Small intestine (tissue), 7 donors: ENCODE measurements around the gene EGFR. TPM values are rescaled to one million over a fixed set of nuclear protein-coding genes. Genes with fewer than 3 reads are reported as not detected.
A peak's percentile ranks its signal among the peaks of the same experiment; 100 is the strongest.

Experiments
- DNase-seq, 2 donors: peaks; one replicate each; pipeline versions ENCODE4 v3.0.0 to v3.0.0-alpha.2; 2013
- FAIRE-seq: peaks from 2 replicates; lab custom pipeline; 2012; peaks lifted over from hg19 to GRCh38; lab: Jason Lieb, UNC
- H3K27ac ChIP-seq, 3 donors: one replicate each; pipeline ENCODE4 v1.5.1; 2013; ENCODE audit warnings: low read length in 2 of 3, mild to moderate bottlenecking in 2 of 3, control low read depth in 1 of 3, inconsistent platforms in 1 of 3, low read depth in 1 of 3, moderate library complexity in 1 of 3
- H3K27me3 ChIP-seq, 3 donors: one replicate each; pipeline ENCODE4 v1.6.1; 2013; ENCODE audit warnings: low read length in 3 of 3, inconsistent platforms in 1 of 3; ENCODE audit not compliant: control insufficient read depth in 3 of 3, insufficient read depth in 3 of 3
- H3K36me3 ChIP-seq, 3 donors: one replicate each; pipeline ENCODE4 v1.6.1; 2013; ENCODE audit warnings: low read length in 3 of 3, inconsistent platforms in 1 of 3, low read depth in 1 of 3, mild to moderate bottlenecking in 1 of 3, moderate library complexity in 1 of 3; ENCODE audit not compliant: control insufficient read depth in 3 of 3, insufficient read depth in 2 of 3
- H3K4me1 ChIP-seq, 3 donors: one replicate each; pipeline ENCODE4 v1.6.1; 2013; ENCODE audit warnings: low read length in 2 of 3, inconsistent platforms in 1 of 3, low read depth in 1 of 3, mild to moderate bottlenecking in 1 of 3, moderate library complexity in 1 of 3; ENCODE audit not compliant: control insufficient read depth in 3 of 3, insufficient read depth in 2 of 3
- H3K4me3 ChIP-seq, 3 donors: one replicate each; pipeline ENCODE4 v1.5.1; 2013; ENCODE audit warnings: low read length in 3 of 3, control low read depth in 1 of 3, inconsistent platforms in 1 of 3, low read depth in 1 of 3, mild to moderate bottlenecking in 1 of 3, moderate library complexity in 1 of 3
- H3K9me3 ChIP-seq, 2 donors: one replicate each; pipeline ENCODE4 v1.6.1; 2013; ENCODE audit warnings: low read depth in 1 of 2, low read length in 1 of 2; ENCODE audit not compliant: control insufficient read depth in 2 of 2, insufficient read depth in 1 of 2
- WGBS, 3 donors: extraction: QIAGEN DNeasy Blood & Tissue Kit; methylation state at CpG; one replicate each; pipeline ENCODE4 v1.1.7; 2013; 5-methylcytosine and 5-hydroxymethylcytosine counted together
- polyA plus RNA-seq, 4 donors: library from polyadenylated mRNA; stranded (reverse) in 3 of 4; unstranded in 1 of 4; fragments of 200-250 nt in 3 of 4; fragments of 120-200 nt in 1 of 4; gene quantifications; one replicate each; pipeline versions ENCODE4 v1.2.1 to v1.2.3, GENCODE V29; 2013
- donor health status: healthy with polysubstance abuse.
- donor health status: control.
- donor health status: control.
- donor health status: Bipolar disorder and iron deficiency.
- donor health status: healthy.

The EGFR gene
- polyA plus RNA-seq, 4 donors = 2.2 to 30.5 (median 6.0) TPM

DNA sequence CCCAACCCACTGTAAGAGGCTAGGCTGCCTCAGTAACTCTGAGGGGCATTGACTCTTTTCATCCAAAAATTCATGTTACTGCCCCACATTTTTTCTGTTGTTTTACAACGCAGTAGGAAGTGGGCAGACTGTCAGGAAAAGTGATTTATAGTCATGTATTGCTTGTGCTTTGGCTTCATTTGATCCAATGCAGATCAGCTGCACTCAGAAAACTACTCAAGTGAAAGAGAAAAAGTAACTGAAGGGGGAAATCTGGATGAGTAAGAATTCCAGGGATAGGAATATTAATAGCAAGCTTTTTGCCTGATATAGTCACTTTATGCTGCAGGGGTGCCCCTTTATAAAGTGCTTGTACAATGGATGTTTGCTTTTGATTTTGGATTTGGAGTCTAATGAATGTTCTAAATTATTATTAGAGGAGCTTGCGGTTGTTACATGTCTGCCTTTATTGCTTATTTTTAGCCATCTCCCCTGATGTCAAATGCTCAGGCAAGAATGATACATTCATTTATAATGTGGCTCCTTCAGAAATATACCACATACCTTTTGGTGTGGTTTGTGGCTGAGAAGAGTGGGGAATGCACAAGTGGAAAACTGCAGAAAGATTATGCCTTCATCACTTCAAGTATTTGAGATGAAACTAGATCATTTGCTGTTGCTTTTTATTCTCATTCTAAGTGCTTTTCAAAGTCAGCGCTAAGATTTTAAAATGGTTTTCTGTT, 86.1 kb downstream of the EGFR start:
- H3K9me3 ChIP-seq = no peaks in the 10 kb centered on the region
- no peak overlapping the region for H3K27ac ChIP-seq
- 52 to 65% (median 56%) methylated on average over 3 of the region's 3 CpGs for WGBS, 3 donors
- H3K36me3 ChIP-seq = peaks cover 0 to 6% (median 0%) of the 10 kb centered on the region in 3 donors
- peaks cover 0 to 14% (median 0%) of the 10 kb centered on the region in 3 donors for H3K4me1 ChIP-seq
- no peak overlapping the region for H3K4me3 ChIP-seq
- no peaks in the 10 kb centered on the region for H3K27me3 ChIP-seq
- FAIRE-seq (no peak), DNase-seq (no peak)

- FAIRE-seq (no peak), DNase-seq (no peak)
- H3K4me3 ChIP-seq = no peak overlapping the region
- H3K9me3 ChIP-seq = no peaks in the 10 kb centered on the region
- H3K36me3 ChIP-seq = peaks cover 0 to 3% (median 0%) of the 10 kb centered on the region in 3 donors
- H3K4me1 ChIP-seq = peaks cover 0 to 22% (median 4%) of the 10 kb centered on the region in 3 donors
- no peak overlapping the region for H3K27ac ChIP-seq
- H3K27me3 ChIP-seq = no peaks in the 10 kb centered on the region
- 91 to 97% (median 92%) methylated on average over 6 of the region's 6 CpGs for WGBS, 3 donors
Observed at GRCh38 chr7:55105952-55106351, 87.1 kb downstream of the EGFR start.

DNA sequence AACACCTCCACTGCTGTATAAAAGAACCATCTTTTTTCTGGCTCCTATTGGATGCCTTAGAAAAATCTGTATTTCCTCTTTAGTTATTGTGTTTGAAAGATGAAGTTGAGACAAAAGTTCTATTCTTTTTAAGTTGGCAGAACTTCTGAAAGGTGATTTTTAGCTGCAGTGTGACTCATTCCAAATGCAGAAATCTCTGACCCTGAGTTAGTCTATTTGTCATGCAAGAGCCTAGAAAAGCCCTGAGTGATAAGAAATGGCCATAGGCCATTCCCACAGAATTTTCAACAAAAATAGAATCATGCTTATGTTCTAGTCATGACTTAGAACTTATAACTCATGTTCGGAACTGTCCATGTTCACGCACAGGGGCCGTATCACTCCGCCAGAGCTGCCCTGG, 89.1 kb downstream of the EGFR start:
- Histone ChIP-seq H3K36me3 (peaks cover 0 to 12% (median 0%) of the 10 kb centered on the region in 3 donors), H3K4me1 (peaks cover 0 to 22% (median 4%) of the 10 kb centered on the region in 3 donors), H3K27me3 (no peaks in the 10 kb centered on the region), H3K4me3 (no peak overlapping the region), H3K9me3 (no peaks in the 10 kb centered on the region), H3K27ac (no peak overlapping the region)
- FAIRE-seq (no peak), DNase-seq (no peak)
- WGBS, 3 donors = 93 to 94% (median 94%) methylated on average over 4 of the region's 4 CpGs

DNA sequence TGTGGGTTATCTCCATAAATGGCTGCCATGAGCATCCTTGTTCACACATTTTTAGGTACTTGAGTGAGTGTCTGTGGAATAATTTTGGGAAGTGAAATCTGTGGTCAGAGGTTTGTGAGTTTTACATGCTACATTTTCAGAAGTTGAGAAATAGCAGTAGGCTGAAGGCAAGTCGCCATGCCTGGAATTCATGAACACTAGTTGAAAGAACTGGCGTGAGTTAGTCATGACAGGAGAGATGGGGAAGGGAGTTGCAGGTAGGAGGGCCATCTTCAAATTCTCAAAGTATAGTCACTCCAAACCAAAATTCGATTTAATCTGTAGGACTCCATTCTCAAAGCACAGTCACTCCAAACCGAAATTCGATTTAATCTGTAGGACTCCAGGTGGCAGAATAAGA, 89.6 kb downstream of the EGFR start:
- FAIRE-seq (no peak), DNase-seq (no peak)
- H3K4me1 ChIP-seq = peaks cover 0 to 22% (median 4%) of the 10 kb centered on the region in 3 donors
- H3K4me3 ChIP-seq = no peak overlapping the region
- peaks cover 0 to 12% (median 0%) of the 10 kb centered on the region in 3 donors for H3K36me3 ChIP-seq
- no peaks in the 10 kb centered on the region for H3K27me3 ChIP-seq
- WGBS, 3 donors = 86 to 90% (median 89%) methylated on average over 5 of the region's 5 CpGs
- no peak overlapping the region for H3K27ac ChIP-seq
- H3K9me3 ChIP-seq = no peaks in the 10 kb centered on the region

- peaks cover 0 to 22% (median 4%) of the 10 kb centered on the region in 3 donors for H3K4me1 ChIP-seq
- H3K27me3 ChIP-seq = no peaks in the 10 kb centered on the region
- DNase-seq (no peak), FAIRE-seq (no peak)
- H3K4me3 ChIP-seq = no peak overlapping the region
- H3K36me3 ChIP-seq = peaks cover 0 to 12% (median 0%) of the 10 kb centered on the region in 3 donors
- no peak overlapping the region for H3K27ac ChIP-seq
- WGBS, 3 donors = 71 to 79% (median 76%) methylated on average over 3 of the region's 3 CpGs
- H3K9me3 ChIP-seq = no peaks in the 10 kb centered on the region
Observed at GRCh38 chr7:55108818-55109217, 90.0 kb downstream of the EGFR start.

- no peak for FAIRE-seq
- no peak overlapping the region for H3K27ac ChIP-seq
- 65 to 73% (median 70%) methylated on average over 8 of the region's 8 CpGs for WGBS, 3 donors
Observed at GRCh38 chr7:55109404-55110167, 90.8 kb downstream of the EGFR start.

GRCh38 chr7:55110282-55110992, 91.6 kb downstream of the EGFR start:
- Histone ChIP-seq H3K27me3 (no peaks in the 10 kb centered on the region), H3K4me3 (no peak overlapping the region), H3K27ac (peak overlapping the region in 1 of 3 donors; percentile 1), H3K9me3 (no peaks in the 10 kb centered on the region), H3K4me1 (peaks cover 0 to 22% (median 4%) of the 10 kb centered on the region in 3 donors), H3K36me3 (peaks cover 0 to 9% (median 0%) of the 10 kb centered on the region in 3 donors)
- FAIRE-seq (no peak), DNase-seq (no peak)
- WGBS, 3 donors = 61 to 64% (median 61%) methylated on average over 14 of the region's 14 CpGs

More at GRCh38 chr7:55109404-55110167, 90.8 kb downstream of the EGFR start:
- Histone ChIP-seq H3K36me3 (peaks cover 0 to 9% (median 0%) of the 10 kb centered on the region in 3 donors), H3K4me3 (no peak overlapping the region), H3K4me1 (peaks cover 0 to 22% (median 4%) of the 10 kb centered on the region in 3 donors), H3K27me3 (no peaks in the 10 kb centered on the region), H3K9me3 (no peaks in the 10 kb centered on the region)
- DNase-seq = peak in 1 of 2 donors; percentile 37

GRCh38 chr7:55110993-55111361, 92.2 kb downstream of the EGFR start:
- no peak for FAIRE-seq
- peaks cover 0 to 11% (median 0%) of the 10 kb centered on the region in 3 donors for H3K36me3 ChIP-seq
- WGBS, 3 donors = 74 to 90% (median 83%) methylated on average over 9 of the region's 9 CpGs
- no peak overlapping the region for H3K27ac ChIP-seq
- no peak overlapping the region for H3K4me3 ChIP-seq
- H3K27me3 ChIP-seq = no peaks in the 10 kb centered on the region
- DNase-seq = no peak
- H3K9me3 ChIP-seq = no peaks in the 10 kb centered on the region
- H3K4me1 ChIP-seq = peaks cover 0 to 22% (median 4%) of the 10 kb centered on the region in 3 donors
